Transverse colon (tissue), 4 donors: ENCODE data around the gene RGS6. TPM values are rescaled to one million over a fixed set of nuclear protein-coding genes. Genes with fewer than 3 reads are reported as not detected.

Experiments
- DNase-seq: peaks from one replicate; pipeline ENCODE4 v3.0.0-alpha.2; 2019
- H3K27ac ChIP-seq, 4 donors: fragments of 200-600 bp; sonication (generic); 2 replicates each; pipeline ENCODE4 v1.5.1; 2016 to 2018; ENCODE audit warnings: inconsistent platforms in 4 of 4
- H3K27me3 ChIP-seq: fragments of 200-600 bp; sonication (generic); 2 replicates; pipeline ENCODE4 v1.5.1; 2017; ENCODE audit warnings: inconsistent platforms
- H3K36me3 ChIP-seq, 4 donors: fragments of 200-600 bp; sonication (generic); 2 replicates each; pipeline ENCODE4 v1.5.1; 2017 to 2019; ENCODE audit warnings: inconsistent platforms in 4 of 4
- H3K4me1 ChIP-seq, 4 donors: fragments of 200-600 bp; sonication (generic); 2 replicates each; pipeline ENCODE4 v1.5.1; 2017 to 2020; ENCODE audit warnings: inconsistent platforms in 4 of 4
- H3K4me3 ChIP-seq, 4 donors: fragments of 200-600 bp; sonication (generic); 1 replicate in 1 of 4; 2 replicates in 3 of 4; pipeline versions ENCODE4 v1.5.1 to v1.6.1; 2017 to 2019; ENCODE audit warnings: inconsistent platforms in 4 of 4
- H3K9me3 ChIP-seq, 2 donors: fragments of 200-600 bp; sonication (generic); 2 replicates each; pipeline ENCODE4 v1.5.1; 2017 to 2019; ENCODE audit warnings: inconsistent platforms in 2 of 2
- EP300 ChIP-seq: sonication (generic); formaldehyde crosslinking; IDR thresholded peaks from one replicate; pipeline ENCODE4 v1.6.1; 2017; ENCODE audit warnings: antibody characterized with exemption, low read depth
- POLR2A ChIP-seq: fragments of 450-650 bp; IDR thresholded peaks from one replicate; pipeline ENCODE4 v1.6.1; 2016; ENCODE audit warnings: antibody characterized with exemption, mild to moderate bottlenecking, moderate library complexity
- POLR2AphosphoS5 ChIP-seq, 3 donors: sonication (generic); formaldehyde crosslinking; IDR thresholded peaks; one replicate each; pipeline ENCODE4 v1.6.1; 2016; ENCODE audit warnings: antibody characterized with exemption in 3 of 3
- WGBS, 2 donors: methylation state at CpG; one replicate each; pipeline ENCODE4 v1.1.5; 2018; ENCODE audit warnings: low coverage in 1 of 2; 5-methylcytosine and 5-hydroxymethylcytosine counted together
- in situ Hi-C, 4 donors: fragments of 200-750 bp; cut with MboI; loops; one replicate each; pipeline versions ENCODE4 v1.15.0 to v1.15.1; 2017; ENCODE audit warnings: low sequenced_read_pairs in 3 of 4, low pct_ligation_motif_present in 1 of 4, low pct_unique_long_range_greater_than_20kb in 1 of 4
- intact Hi-C: fragments of 100-400 bp; cut with DNase I; formaldehyde crosslinking; loops from one replicate; pipeline ENCODE4 v1.15.1; 2023; ENCODE audit warnings: low total_unique reads
- total RNA-seq, 4 donors: library from RNA; depleted of rRNA; stranded (reverse); fragments of >200 nt; gene quantifications; one replicate each; pipeline ENCODE4 v1.1.0, GENCODE V29; 2016
- TF ChIP-seq, protein P1 (sequence below), 5 experiments: fragments of 200-600 bp in 3 of 5; fragments of 450-650 bp in 2 of 5; sonication (generic) in 3 of 5; IDR thresholded peaks; 1 replicate in 2 of 5; 2 replicates in 3 of 5; pipeline ENCODE4 v1.5.1; 2016 to 2017; ENCODE audit warnings: antibody characterized with exemption in 5 of 5, inconsistent platforms in 3 of 5, mild to moderate bottlenecking in 2 of 5, moderate library complexity in 1 of 5

The RGS6 gene
- total RNA-seq, 4 donors from 2014 or later: 0.41 to 0.48 TPM; not detected in 2

DNA sequence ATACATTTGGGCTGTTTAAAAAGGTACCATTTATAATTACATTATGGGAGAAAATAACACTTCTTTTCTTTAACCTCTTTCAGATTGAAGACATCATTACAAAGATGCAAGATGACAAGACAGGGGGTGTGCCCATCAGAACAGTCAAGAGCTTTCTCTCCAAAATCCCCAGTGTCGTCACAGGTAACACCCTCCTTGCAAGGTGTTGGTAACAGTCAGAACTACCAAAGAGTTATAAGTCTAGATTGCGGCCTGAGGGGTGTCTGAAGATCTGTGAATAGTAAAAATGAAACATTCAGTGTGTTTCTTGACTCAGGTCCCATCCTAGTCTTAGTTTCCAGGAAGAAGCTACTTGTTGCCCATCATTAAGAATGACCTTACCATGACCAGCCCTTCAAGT, 419.8 kb downstream of the RGS6 start:
- no peaks in the 10 kb centered on the region for H3K27me3 ChIP-seq
- no peak for TF ChIP-seq EP300
- TF ChIP-seq POLR2A: no peak
- TF ChIP-seq POLR2AphosphoS5 (IDR thresholded peaks at IDR 0.05): no peak
- TF ChIP-seq, protein P1, sequence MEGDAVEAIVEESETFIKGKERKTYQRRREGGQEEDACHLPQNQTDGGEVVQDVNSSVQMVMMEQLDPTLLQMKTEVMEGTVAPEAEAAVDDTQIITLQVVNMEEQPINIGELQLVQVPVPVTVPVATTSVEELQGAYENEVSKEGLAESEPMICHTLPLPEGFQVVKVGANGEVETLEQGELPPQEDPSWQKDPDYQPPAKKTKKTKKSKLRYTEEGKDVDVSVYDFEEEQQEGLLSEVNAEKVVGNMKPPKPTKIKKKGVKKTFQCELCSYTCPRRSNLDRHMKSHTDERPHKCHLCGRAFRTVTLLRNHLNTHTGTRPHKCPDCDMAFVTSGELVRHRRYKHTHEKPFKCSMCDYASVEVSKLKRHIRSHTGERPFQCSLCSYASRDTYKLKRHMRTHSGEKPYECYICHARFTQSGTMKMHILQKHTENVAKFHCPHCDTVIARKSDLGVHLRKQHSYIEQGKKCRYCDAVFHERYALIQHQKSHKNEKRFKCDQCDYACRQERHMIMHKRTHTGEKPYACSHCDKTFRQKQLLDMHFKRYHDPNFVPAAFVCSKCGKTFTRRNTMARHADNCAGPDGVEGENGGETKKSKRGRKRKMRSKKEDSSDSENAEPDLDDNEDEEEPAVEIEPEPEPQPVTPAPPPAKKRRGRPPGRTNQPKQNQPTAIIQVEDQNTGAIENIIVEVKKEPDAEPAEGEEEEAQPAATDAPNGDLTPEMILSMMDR (IDR thresholded peaks at IDR 0.05): no peak
- no peaks in the 10 kb centered on the region for H3K9me3 ChIP-seq

DNA sequence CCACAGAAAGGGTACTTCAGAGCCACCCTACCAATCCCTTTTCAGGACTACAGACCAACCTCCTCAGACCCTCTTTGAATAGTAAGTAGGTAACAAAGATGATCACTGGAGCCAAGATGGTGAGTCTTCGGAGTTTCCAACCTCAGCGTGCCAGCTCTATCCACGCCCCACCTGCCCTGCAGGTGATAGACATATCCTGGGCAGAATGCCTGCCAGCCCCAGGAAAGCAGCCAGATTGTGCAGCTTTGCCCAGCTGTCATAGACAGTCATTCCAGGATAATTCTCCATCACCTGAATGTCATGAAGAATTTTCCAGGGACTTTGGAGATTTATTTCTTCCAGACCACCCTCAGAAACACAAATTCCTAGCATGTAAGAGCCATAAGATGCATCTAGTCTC, 434.4 kb downstream of the RGS6 start:
- Histone ChIP-seq H3K36me3 (no peaks in the 10 kb centered on the region), H3K9me3 (no peaks in the 10 kb centered on the region), H3K4me3 (no peak overlapping the region), H3K4me1 (no peaks in the 10 kb centered on the region), H3K27ac (no peak overlapping the region), H3K27me3 (no peaks in the 10 kb centered on the region)
- intact Hi-C loops (no loop called here), in situ Hi-C loops (no loop called here)
- 65 to 75% methylated on average over 2 to 3 of the region's 3 CpGs for WGBS, 2 donors
- DNase-seq: no peak
- no peak for TF ChIP-seq EP300
- no peak for TF ChIP-seq POLR2A
- TF ChIP-seq POLR2AphosphoS5 (IDR thresholded peaks at IDR 0.05): no peak
- TF ChIP-seq, protein P1 (IDR thresholded peaks at IDR 0.05): no peak

More for the DNA sequence above, 419.8 kb downstream of the RGS6 start:
- Histone ChIP-seq H3K4me3 (no peak overlapping the region), H3K4me1 (no peaks in the 10 kb centered on the region), H3K36me3 (no peaks in the 10 kb centered on the region), H3K27ac (no peak overlapping the region)
- in situ Hi-C loops: no loop called here
- no peak for DNase-seq
- WGBS, 2 donors: 61 to 65% methylated on average over 2 of the region's 2 CpGs
- intact Hi-C loops: no loop called here

DNA sequence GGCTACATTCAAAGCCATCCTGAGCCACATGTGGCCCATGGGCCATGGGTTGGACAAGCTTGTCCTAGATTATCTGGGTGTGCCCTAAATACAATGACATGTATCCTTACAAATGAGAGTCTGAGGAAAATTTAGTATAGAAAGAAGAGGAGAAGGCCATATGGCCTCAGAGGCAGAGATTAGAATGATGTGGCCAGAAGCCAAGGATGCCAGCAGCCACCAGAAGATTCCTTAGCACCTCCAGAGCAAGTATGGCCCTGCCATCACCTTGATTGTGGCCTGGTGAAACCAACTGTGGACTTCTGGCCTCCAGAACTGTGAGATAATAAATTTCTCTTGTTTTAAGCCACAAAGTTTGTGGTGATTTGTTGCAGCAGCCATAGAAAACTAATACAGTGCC, 436.9 kb downstream of the RGS6 start:
- Histone ChIP-seq H3K4me3 (no peak overlapping the region), H3K27ac (no peak overlapping the region), H3K36me3 (no peaks in the 10 kb centered on the region), H3K9me3 (no peaks in the 10 kb centered on the region), H3K27me3 (no peaks in the 10 kb centered on the region), H3K4me1 (no peaks in the 10 kb centered on the region)
- in situ Hi-C loops (no loop called here), intact Hi-C loops (no loop called here)
- DNase-seq: no peak
- TF ChIP-seq POLR2AphosphoS5 (IDR thresholded peaks at IDR 0.05): no peak
- TF ChIP-seq, protein P1 (IDR thresholded peaks at IDR 0.05): no peak
- no peak for TF ChIP-seq EP300
- no peak for TF ChIP-seq POLR2A

DNA sequence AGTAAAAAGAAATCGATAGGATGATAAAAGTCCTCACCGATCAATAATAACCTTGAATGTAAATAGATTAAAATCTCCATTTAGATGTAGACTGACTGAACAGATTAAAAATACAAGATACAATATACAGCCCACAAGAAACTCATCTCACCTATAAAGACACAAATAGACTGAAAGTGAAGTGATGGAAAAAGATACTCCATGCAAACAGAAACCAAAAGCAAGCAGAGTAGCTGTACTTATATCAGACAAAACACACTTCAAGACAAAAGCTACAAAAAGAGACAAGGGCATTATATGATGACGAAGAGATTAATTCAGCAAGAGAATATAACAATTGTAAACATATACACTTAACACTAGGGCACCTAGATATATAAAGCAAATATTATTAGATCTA, 444.8 kb downstream of the RGS6 start:
- Histone ChIP-seq H3K9me3 (peaks cover 0 to 3% of the 10 kb centered on the region in 2 donors), H3K27me3 (no peaks in the 10 kb centered on the region), H3K36me3 (no peaks in the 10 kb centered on the region), H3K4me1 (no peaks in the 10 kb centered on the region), H3K27ac (no peak overlapping the region), H3K4me3 (no peak overlapping the region)
- in situ Hi-C loops (no loop called here), intact Hi-C loops (no loop called here)
- WGBS, 2 donors: 61 to 63% methylated on average over 3 of the region's 3 CpGs
- no peak for DNase-seq
- TF ChIP-seq, protein P1 (IDR thresholded peaks at IDR 0.05): no peak
- TF ChIP-seq POLR2AphosphoS5 (IDR thresholded peaks at IDR 0.05): no peak
